ENCODE data around the gene SLC39A11.
"Not testable (repeated sequence)": the region's sequence is repeated elsewhere in the genome, so short reads cannot be mapped to it uniquely, and the experiment has no call there.

SLC39A11 gene

GRCh38 chr17:73118139-73118538, 25.7 kb upstream of the SLC39A11 start:
- H3K4me3 ChIP-seq (ENCODE audit: low read depth, low read length), result no peak overlapping the region
- DNase-seq (ENCODE audit: low read depth), result no peak

GRCh38 chr17:73112246-73112645, 19.8 kb upstream of the SLC39A11 start:
- DNase-seq (ENCODE audit: low read depth), result no peak
- no peak overlapping the region for H3K4me3 ChIP-seq (ENCODE audit: low read depth, low read length)

GRCh38 chr17:73111386-73111785, 18.9 kb upstream of the SLC39A11 start:
- H3K4me3 ChIP-seq (ENCODE audit: low read depth, low read length), result no peak overlapping the region
- DNase-seq (ENCODE audit: low read depth), result no peak

GRCh38 chr17:73107191-73107590, 14.7 kb upstream of the SLC39A11 start:
- H3K4me3 ChIP-seq (ENCODE audit: low read depth, low read length), result no peak overlapping the region
- no peak for DNase-seq (ENCODE audit: low read depth)

GRCh38 chr17:73105431-73105830, 12.9 kb upstream of the SLC39A11 start:
- no peak for DNase-seq (ENCODE audit: low read depth)
- H3K4me3 ChIP-seq (ENCODE audit: low read depth, low read length), result no peak overlapping the region

- no peak overlapping the region for H3K4me3 ChIP-seq (ENCODE audit: low read depth, low read length)
- DNase-seq (ENCODE audit: low read depth), result no peak
Measured at GRCh38 chr17:73104450-73104849, 12.0 kb upstream of the SLC39A11 start.

GRCh38 chr17:73103641-73104335, 11.3 kb upstream of the SLC39A11 start:
- DNase-seq (ENCODE audit: low read depth), result no peak
- H3K4me3 ChIP-seq (ENCODE audit: low read depth, low read length), result no peak overlapping the region

GRCh38 chr17:73101031-73101430, 8.5 kb upstream of the SLC39A11 start:
- no peak for DNase-seq (ENCODE audit: low read depth)
- no peak overlapping the region for H3K4me3 ChIP-seq (ENCODE audit: low read depth, low read length)

GRCh38 chr17:73100363-73100762, 7.9 kb upstream of the SLC39A11 start:
- H3K4me3 ChIP-seq (ENCODE audit: low read depth, low read length), result no peak overlapping the region
- no peak for DNase-seq (ENCODE audit: low read depth)

GRCh38 chr17:73099511-73099910, 7.0 kb upstream of the SLC39A11 start:
- DNase-seq (ENCODE audit: low read depth), result no peak
- no peak overlapping the region for H3K4me3 ChIP-seq (ENCODE audit: low read depth, low read length)

GRCh38 chr17:73098919-73099318, 6.4 kb upstream of the SLC39A11 start:
- H3K4me3 ChIP-seq (ENCODE audit: low read depth, low read length), result no peak overlapping the region
- DNase-seq (ENCODE audit: low read depth), result no peak

- DNase-seq (ENCODE audit: low read depth); H3K4me3 ChIP-seq (ENCODE audit: low read depth, low read length): not testable (repeated sequence)
Measured at GRCh38 chr17:73097973-73098765, 5.7 kb upstream of the SLC39A11 start.

GRCh38 chr17:73096866-73097265, 4.4 kb upstream of the SLC39A11 start:
- H3K4me3 ChIP-seq (ENCODE audit: low read depth, low read length), result no peak overlapping the region
- no peak for DNase-seq (ENCODE audit: low read depth)

- DNase-seq (ENCODE audit: low read depth), result no peak
- no peak overlapping the region for H3K4me3 ChIP-seq (ENCODE audit: low read depth, low read length)
Measured at GRCh38 chr17:73096211-73096610, 3.7 kb upstream of the SLC39A11 start.

GRCh38 chr17:73093286-73093685, 798 bp upstream of the SLC39A11 start:
- no peak for DNase-seq (ENCODE audit: low read depth)
- no peak overlapping the region for H3K4me3 ChIP-seq (ENCODE audit: low read depth, low read length)

GRCh38 chr17:73091770-73092522, 542 bp downstream of the SLC39A11 start:
- DNase-seq (ENCODE audit: low read depth), result no peak

GRCh38 chr17:73091410-73091769, 1.1 kb downstream of the SLC39A11 start:
- H3K4me3 ChIP-seq (ENCODE audit: low read depth, low read length), result peak overlapping the region; percentile 72
- no peak for DNase-seq (ENCODE audit: low read depth)

More at GRCh38 chr17:73091770-73092522, 542 bp downstream of the SLC39A11 start:
- peak overlapping the region; percentile 72 for H3K4me3 ChIP-seq (ENCODE audit: low read depth, low read length)

- no peak overlapping the region for H3K4me3 ChIP-seq (ENCODE audit: low read depth, low read length)
- DNase-seq (ENCODE audit: low read depth), result no peak
Measured at GRCh38 chr17:73090396-73091202, 1.9 kb downstream of the SLC39A11 start.
